RWPE1 (cell line): ENCODE data around the gene CASP1.
"Not testable (repeated sequence)": the region's sequence is repeated elsewhere in the genome, so short reads cannot be mapped to it uniquely, and the experiment has no call there.

ENCODE experiments used
- CTCF ChIA-PET: fragments of 350-600 bp; sonication (Branson Sonifier 250); formaldehyde crosslinking; extraction: SDS; loops from one replicate; lab custom pipeline; 2021; lab: Yijun Ruan, JAX
- POLR2A ChIA-PET: fragments of 400-600 bp; formaldehyde crosslinking; extraction: SDS; loops from one replicate; lab custom pipeline; 2020; ENCODE audit warnings: antibody characterized with exemption; ENCODE audit not compliant: low non-redundant PET; lab: Yijun Ruan, JAX
- DNase-seq: peaks from one replicate; pipeline ENCODE4 v3.0.0; 2012; ENCODE audit warnings: low spot score
- H3K27ac ChIP-seq: fragments of 450-650 bp; 2 replicates; pipeline ENCODE4 v1.5.1; 2017
- TF ChIP-seq, protein P1 (sequence below): fragments of 450-650 bp; conservative IDR thresholded peaks from 2 replicates; pipeline ENCODE4 v1.5.1; 2017; ENCODE audit warnings: low read depth, mild to moderate bottlenecking

CASP1 gene

DNA sequence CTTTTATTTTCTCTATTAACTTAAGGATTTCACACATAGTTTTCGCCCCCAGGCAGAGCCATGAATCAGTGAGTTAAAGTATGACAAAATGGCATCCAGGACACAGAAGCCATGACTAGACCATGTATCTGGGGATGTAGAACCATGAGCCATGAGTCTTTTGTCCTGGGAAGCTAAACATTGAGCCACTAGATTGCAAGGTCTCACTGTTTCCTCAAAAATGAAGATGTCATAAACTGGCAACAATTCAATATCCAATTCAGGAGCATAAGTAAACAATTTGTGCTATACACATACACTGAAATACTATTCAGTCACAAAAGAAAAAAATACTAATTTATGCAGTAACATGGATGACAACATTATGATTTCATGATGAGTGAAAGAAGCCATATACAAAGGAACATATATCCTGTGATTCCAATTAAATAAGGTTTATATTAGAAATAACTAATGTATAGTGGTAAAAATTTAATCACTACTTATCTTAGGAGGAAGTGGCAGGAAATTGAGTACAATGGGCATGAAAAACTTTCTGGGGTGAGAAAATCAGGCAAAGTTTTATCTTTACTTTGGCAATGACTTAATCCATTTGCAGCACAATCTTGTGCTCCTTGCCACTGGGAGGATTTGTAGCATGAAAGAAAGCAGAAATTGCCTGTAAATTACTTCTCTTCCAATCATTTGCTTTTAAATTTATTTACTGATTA, 38.7 kb upstream of the CASP1 start:
- ChIA-PET CTCF (interaction anchor here (0.6 kb wide), 1 partner anchor 118 kb away, joined by 3 read pairs; no protein-coding TSS in a partner anchor), POLR2A (no interaction called here)
- DNase-seq: no peak
- TF ChIP-seq, protein P1, sequence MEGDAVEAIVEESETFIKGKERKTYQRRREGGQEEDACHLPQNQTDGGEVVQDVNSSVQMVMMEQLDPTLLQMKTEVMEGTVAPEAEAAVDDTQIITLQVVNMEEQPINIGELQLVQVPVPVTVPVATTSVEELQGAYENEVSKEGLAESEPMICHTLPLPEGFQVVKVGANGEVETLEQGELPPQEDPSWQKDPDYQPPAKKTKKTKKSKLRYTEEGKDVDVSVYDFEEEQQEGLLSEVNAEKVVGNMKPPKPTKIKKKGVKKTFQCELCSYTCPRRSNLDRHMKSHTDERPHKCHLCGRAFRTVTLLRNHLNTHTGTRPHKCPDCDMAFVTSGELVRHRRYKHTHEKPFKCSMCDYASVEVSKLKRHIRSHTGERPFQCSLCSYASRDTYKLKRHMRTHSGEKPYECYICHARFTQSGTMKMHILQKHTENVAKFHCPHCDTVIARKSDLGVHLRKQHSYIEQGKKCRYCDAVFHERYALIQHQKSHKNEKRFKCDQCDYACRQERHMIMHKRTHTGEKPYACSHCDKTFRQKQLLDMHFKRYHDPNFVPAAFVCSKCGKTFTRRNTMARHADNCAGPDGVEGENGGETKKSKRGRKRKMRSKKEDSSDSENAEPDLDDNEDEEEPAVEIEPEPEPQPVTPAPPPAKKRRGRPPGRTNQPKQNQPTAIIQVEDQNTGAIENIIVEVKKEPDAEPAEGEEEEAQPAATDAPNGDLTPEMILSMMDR: no peak
- no peak overlapping the region for H3K27ac ChIP-seq

DNA sequence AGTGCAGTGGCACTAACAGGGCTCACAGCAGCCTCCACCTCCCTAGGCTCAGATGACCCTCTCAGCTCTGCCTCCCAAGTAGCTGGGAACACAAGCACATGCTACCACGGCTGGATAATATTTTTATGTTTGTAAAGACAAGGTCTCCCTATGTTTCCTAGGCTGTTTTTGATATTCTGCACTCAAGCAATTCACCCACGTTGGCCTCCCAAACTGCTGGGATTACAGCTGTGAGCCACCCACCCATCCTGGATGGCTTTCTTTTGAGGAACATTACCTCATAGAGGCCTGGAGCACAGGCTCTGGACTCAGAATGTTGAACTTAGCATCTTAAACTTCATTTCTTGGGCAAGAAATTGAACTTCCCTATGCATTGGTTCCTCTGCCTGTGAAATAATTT, 37.1 kb upstream of the CASP1 start:
- DNase-seq, H3K27ac ChIP-seq, CTCF ChIA-PET, POLR2A ChIA-PET: not testable (repeated sequence)

DNA sequence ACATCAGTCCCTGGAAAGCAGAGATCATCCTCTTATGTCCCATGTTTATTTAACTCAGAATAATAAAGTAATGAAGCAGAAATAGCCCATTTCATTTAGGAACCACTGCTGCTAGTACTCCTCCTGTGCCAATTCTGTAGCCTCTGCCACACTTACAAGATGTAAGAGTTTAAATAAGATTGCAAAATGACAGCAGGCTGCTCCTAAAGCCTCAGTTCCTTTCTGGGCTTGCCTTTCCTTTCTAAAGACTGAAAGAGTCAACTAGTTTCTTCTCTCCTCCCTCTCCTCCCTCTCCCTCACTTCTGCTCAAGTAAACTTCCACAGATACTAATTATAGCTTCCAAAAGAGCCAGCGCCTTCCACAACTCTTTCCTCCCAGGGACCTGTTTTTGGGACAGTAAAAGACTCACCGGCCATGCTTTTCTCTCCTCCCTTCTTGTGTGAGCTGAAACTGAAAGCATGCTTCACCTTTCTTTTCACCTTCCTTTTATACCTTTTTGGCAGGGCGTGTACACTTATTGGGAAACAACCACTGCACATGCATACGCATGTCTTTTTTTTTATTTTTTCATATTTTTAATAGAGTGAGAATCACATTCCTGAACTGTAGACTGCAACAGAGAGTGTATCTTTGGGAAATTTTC, 36.3 kb upstream of the CASP1 start:
- ChIA-PET CTCF (no interaction called here), POLR2A (no interaction called here)
- no peak overlapping the region for H3K27ac ChIP-seq
- DNase-seq: no peak
- TF ChIP-seq, protein P1: no peak

DNA sequence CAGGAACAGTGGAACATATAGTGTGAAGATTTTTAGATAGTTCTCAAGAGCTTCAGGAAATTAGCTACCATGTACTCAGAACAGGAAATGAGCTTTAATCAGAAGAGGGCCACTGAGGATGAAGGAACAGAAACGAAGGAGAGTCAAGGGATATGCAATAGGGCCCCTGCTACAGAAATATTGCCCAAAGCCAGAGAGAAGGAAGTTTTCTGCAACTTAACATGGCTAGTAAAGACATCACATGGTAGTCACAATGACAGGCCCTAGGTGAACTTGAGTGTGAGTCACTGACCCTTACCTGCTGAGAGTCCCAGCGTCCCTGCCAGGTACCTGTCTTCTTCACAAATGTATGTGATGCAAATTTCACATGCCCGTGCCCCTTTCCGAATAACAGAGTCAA, 35.4 kb upstream of the CASP1 start:
- CTCF ChIA-PET: no interaction called here
- POLR2A ChIA-PET: no interaction called here
- no peak for DNase-seq
- no peak overlapping the region for H3K27ac ChIP-seq
- TF ChIP-seq, protein P1: no peak

DNA sequence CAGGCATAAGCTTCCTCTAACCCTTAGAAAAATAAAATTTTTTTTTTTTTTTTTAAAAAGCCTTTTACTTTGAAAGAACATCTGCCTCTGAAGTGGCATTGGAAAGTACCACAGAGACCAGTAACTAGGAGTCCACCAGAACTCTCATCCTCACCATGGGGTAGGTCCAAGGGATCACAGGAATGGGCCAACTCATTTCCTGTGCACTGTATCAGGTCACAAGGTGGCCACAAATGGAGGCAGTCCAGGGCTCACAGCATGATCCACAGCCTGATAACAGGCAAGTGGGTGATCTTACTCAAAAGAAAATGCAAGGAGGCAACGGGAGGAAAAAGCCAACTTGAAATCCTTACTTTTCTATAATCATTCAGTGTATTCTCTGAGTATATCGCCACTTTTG, 34.8 kb upstream of the CASP1 start:
- CTCF ChIA-PET, DNase-seq, H3K27ac ChIP-seq, POLR2A ChIA-PET: not testable (repeated sequence)

DNA sequence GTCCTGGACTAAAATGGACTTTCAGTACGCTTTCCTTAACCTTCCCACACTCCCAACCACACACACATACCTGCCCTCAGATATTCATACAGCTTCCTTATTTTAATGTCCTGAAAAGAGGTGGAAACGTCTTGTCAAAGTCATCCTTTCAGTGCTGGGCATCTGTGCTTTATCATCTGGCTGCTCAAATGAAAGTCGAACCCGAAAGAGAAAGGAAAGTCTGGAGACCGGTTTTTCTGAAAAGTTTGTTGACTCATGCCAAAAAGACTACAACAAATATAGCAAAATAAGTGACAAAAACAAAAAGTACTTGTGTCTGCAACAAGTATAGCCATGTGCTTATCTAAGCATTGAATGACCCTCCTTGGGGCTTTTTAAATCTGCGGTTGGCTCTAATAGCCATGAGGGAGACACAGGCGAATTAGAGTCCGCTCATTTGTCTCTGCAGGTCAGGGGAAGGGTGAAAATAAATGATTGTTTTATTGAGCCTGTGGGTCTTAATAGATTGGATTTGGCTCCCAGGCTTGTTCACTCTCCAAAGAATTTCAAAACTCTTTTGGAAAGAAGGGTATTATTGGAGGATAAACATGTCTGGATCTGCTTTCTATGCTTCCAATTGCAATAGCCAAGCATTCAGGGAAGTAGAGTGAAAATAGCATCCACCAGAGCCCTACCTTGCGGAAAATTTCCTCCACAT, 28.4 kb upstream of the CASP1 start:
- DNase-seq, POLR2A ChIA-PET, CTCF ChIA-PET, H3K27ac ChIP-seq: not testable (repeated sequence)

DNA sequence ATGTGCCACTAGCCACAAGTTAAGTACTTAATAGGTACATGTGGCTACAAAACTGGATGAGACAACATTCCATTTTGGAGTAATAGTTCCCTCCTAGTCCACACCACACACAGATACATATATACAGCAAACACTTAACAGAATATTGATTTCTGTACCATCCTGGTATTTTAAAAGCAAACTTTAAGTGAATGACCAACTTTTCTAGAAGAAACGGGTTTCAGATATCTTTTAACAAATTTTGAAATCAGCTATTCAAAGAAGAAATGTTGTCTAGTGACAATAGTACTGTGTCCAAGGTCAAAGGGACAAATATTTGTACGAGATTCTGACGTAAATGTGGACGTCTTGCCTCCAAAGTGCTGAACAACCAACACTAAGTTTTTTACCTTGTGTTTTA, 22.5 kb upstream of the CASP1 start:
- ChIA-PET CTCF (no interaction called here), POLR2A (no interaction called here)
- no peak for DNase-seq
- H3K27ac ChIP-seq: no peak overlapping the region
- TF ChIP-seq, protein P1: no peak

DNA sequence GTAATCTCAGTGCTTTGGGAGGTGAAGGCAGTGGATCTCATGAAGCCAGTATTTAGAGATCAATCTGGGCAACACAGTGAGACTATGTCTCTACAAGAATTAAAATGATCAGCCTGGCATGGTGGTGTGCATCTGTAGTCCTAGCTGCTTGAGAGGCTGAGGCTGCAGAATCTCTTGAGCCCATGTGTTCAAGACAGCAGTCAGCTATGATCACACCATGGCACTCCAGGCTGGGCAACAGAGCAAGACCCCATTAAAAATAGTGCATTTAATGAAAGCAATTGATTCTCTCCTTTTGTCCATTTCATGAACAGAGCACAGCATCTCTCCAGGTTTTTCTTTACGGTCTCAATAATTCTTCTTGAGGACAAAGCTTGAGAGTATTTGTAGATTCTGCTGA, 21.5 kb upstream of the CASP1 start:
- ChIA-PET POLR2A (no interaction called here), CTCF (no interaction called here)
- no peak for DNase-seq
- TF ChIP-seq, protein P1: no peak
- no peak overlapping the region for H3K27ac ChIP-seq
